Pancreas (tissue), 10 donors: ENCODE results near the gene SESTD1. TPM values are rescaled to one million over a fixed set of nuclear protein-coding genes. Genes with fewer than 3 reads are reported as not detected.
A peak's percentile ranks its signal among the peaks of the same experiment; 100 is the strongest.

ENCODE experiments used
- ATAC-seq, 4 donors: fragments of 200-7000 bp; cut with Tn5 transposase; one replicate each; pipeline versions ENCODE4 v1.8.0 to v1.9.1; 2020; ENCODE audit warnings: mild to moderate bottlenecking in 4 of 4, moderate library complexity in 4 of 4
- DNase-seq, 6 donors: peaks; one replicate each; pipeline ENCODE4 v3.0.0-alpha.2; 2020
- FAIRE-seq: peaks from 2 replicates; lab custom pipeline; 2012; peaks lifted over from hg19 to GRCh38; lab: Jason Lieb, UNC
- H3K27ac ChIP-seq, 4 donors: fragments of 200-600 bp; sonication (generic); 1 replicate in 3 of 4; 2 replicates in 1 of 4; pipeline versions ENCODE4 v1.5.0 to v1.8.0; 2020
- H3K27me3 ChIP-seq, 4 donors: fragments of 200-600 bp; one replicate each; pipeline ENCODE4 v1.8.0; 2021
- H3K36me3 ChIP-seq, 3 donors: fragments of 200-600 bp; sonication (generic) in 1 of 3; one replicate each; pipeline versions ENCODE4 v1.5.0 to v1.8.0; 2020 to 2021
- H3K4me1 ChIP-seq, 3 donors: fragments of 200-600 bp; one replicate each; pipeline ENCODE4 v1.8.0; 2021
- H3K4me3 ChIP-seq, 4 donors: fragments of 200-600 bp; sonication (generic) in 2 of 4; one replicate each; pipeline versions ENCODE4 v1.5.0 to v1.8.0; 2020 to 2021
- H3K9me3 ChIP-seq, 4 donors: fragments of 200-600 bp; one replicate each; pipeline ENCODE4 v1.8.0; 2021
- CTCF ChIP-seq, 4 donors: fragments of 200-600 bp; sonication (generic) in 3 of 4; IDR thresholded peaks; one replicate each; pipeline versions ENCODE4 v1.5.0 to v1.8.0; 2021; ENCODE audit warnings: antibody characterized with exemption in 4 of 4
- WGBS, 2 donors: extraction: QIAGEN DNeasy Blood & Tissue Kit; methylation state at CpG; one replicate each; pipeline ENCODE4 v1.1.7; 2013; 5-methylcytosine and 5-hydroxymethylcytosine counted together
- intact Hi-C, 3 donors: fragments of 100-400 bp; cut with DNase I; formaldehyde crosslinking; loops; one replicate each; pipeline versions ENCODE4 v1.11.1 to v1.14.2; 2022
- polyA plus RNA-seq, 2 donors: library from polyadenylated mRNA; stranded (reverse); fragments of 200-250 nt; gene quantifications; one replicate each; pipeline ENCODE4 v1.2.3, GENCODE V29; 2013
- total RNA-seq, 6 donors: library from RNA; stranded (reverse); fragmentation: NEBNext Ultra II Directional in 4 of 6; extraction: Animal tissue kit (Norgen Biotek cat#: 25700) in 4 of 6; gene quantifications; one replicate each; pipeline versions ENCODE4 v1.2.1 to v1.2.4, GENCODE V29; 2021 to 2023
- donor health status: healthy with polysubstance abuse.
- donor health status: DM: no; HTN: no; CAD: no; lungs with moderate emphysema.
- donor health status: DM: no; HTN: no; CAD: no.
- donor health status: control.
- donor health status: control.
- donor health status: Bipolar disorder and iron deficiency.
- donor health status: DM: yes; HTN: yes; CAD: no.
- donor health status: DM: no; HTN: no; CAD: no.
- donor health status: DM: no; HTN: no; CAD: no.
- donor health status: DM: yes; HTN: yes; CAD: no.

Gene SESTD1
- total and polyA plus RNA-seq, 8 donors = 4.0 to 37.0 (median 14.2) TPM

GRCh38 chr2:179275253-179276012, 10.8 kb upstream of the SESTD1 start:
- peaks cover 0 to 9% (median 0%) of the 10 kb centered on the region in 3 donors for H3K4me1 ChIP-seq
- no peaks in the 10 kb centered on the region for H3K36me3 ChIP-seq
- no peak overlapping the region for H3K27ac ChIP-seq
- TF ChIP-seq CTCF (IDR thresholded peaks at IDR 0.05) = no peak
- intact Hi-C loops = no loop called here
- no peak for FAIRE-seq
- no peaks in the 10 kb centered on the region for H3K27me3 ChIP-seq
- no peak overlapping the region for H3K4me3 ChIP-seq
- no peak for DNase-seq
- H3K9me3 ChIP-seq = no peaks in the 10 kb centered on the region
- 90 to 92% methylated on average over 4 of the region's 4 CpGs for WGBS, 2 donors
- ATAC-seq = peak in 1 of 4 donors; percentile 15

- no peak overlapping the region for H3K27ac ChIP-seq
- no peaks in the 10 kb centered on the region for H3K9me3 ChIP-seq
- intact Hi-C loops = no loop called here
- H3K27me3 ChIP-seq = no peaks in the 10 kb centered on the region
- ATAC-seq = no peak
- FAIRE-seq = no peak
- H3K4me1 ChIP-seq = peaks cover 0 to 9% (median 0%) of the 10 kb centered on the region in 3 donors
- no peak overlapping the region for H3K4me3 ChIP-seq
- H3K36me3 ChIP-seq = no peaks in the 10 kb centered on the region
- TF ChIP-seq CTCF (IDR thresholded peaks at IDR 0.05) = no peak
- no peak for DNase-seq
- WGBS, 2 donors = 81 to 91% methylated on average over 2 of the region's 2 CpGs
Observed at GRCh38 chr2:179274749-179275148, 10.1 kb upstream of the SESTD1 start.

GRCh38 chr2:179273461-179273962, 8.9 kb upstream of the SESTD1 start:
- DNase-seq (no peak), ATAC-seq (no peak), FAIRE-seq (no peak)
- H3K27ac ChIP-seq = no peak overlapping the region
- peaks cover 0 to 9% (median 0%) of the 10 kb centered on the region in 3 donors for H3K4me1 ChIP-seq
- TF ChIP-seq CTCF (IDR thresholded peaks at IDR 0.05) = no peak
- H3K4me3 ChIP-seq = no peak overlapping the region
- intact Hi-C loops = no loop called here
- H3K9me3 ChIP-seq = no peaks in the 10 kb centered on the region
- H3K27me3 ChIP-seq = no peaks in the 10 kb centered on the region
- H3K36me3 ChIP-seq = no peaks in the 10 kb centered on the region
- WGBS, 2 donors = 80 to 88% methylated on average over 6 of the region's 6 CpGs

GRCh38 chr2:179272406-179273192, 8.0 kb upstream of the SESTD1 start:
- WGBS, 2 donors = 71 to 74% methylated on average over 5 of the region's 5 CpGs
- intact Hi-C loops = no loop called here
- no peak for TF ChIP-seq CTCF (IDR thresholded peaks at IDR 0.05)
- Histone ChIP-seq H3K9me3 (no peaks in the 10 kb centered on the region), H3K36me3 (no peaks in the 10 kb centered on the region), H3K4me3 (no peak overlapping the region), H3K27ac (peak overlapping the region in 2 of 4 donors; percentile 49 to 56), H3K27me3 (no peaks in the 10 kb centered on the region), H3K4me1 (peaks cover 0 to 9% (median 0%) of the 10 kb centered on the region in 3 donors)
- no peak for FAIRE-seq
- no peak for DNase-seq
- peak in 3 of 4 donors; percentile 76 to 88 (median 79) for ATAC-seq
